NCI-H1436 treated with DMSO at 0.1 percent for 48 hours (cell line): ENCODE data around the gene SLC17A6.

Source experiments
- DNase-seq: peaks from one replicate; lab custom pipeline; 2025; lab: John Stamatoyannopoulos, UW

Gene SLC17A6

GRCh38 chr11:22337596-22338485 lies at the start of gene SLC17A6:
Gene SLC17A6 (plus strand): TSS chr11:22338381. CDS start chr11:22338534, 153 bp downstream.
- no peak for DNase-seq

- DNase-seq, result no peak
Observed at GRCh38 chr11:22302368-22302767, 35.8 kb upstream of the SLC17A6 start.

- DNase-seq, result no peak
Observed at GRCh38 chr11:22304337-22304961, 33.7 kb upstream of the SLC17A6 start.

GRCh38 chr11:22317656-22318055 lies 20.5 kb upstream of the SLC17A6 start:
- DNase-seq, result no peak

- no peak for DNase-seq
Observed at GRCh38 chr11:22331771-22332170, 6.4 kb upstream of the SLC17A6 start.

- no peak for DNase-seq
Observed at GRCh38 chr11:22336587-22336986, 1.6 kb upstream of the SLC17A6 start.

- DNase-seq, result no peak
Observed at GRCh38 chr11:22339611-22340010, 1.4 kb downstream of the SLC17A6 start.

DNA sequence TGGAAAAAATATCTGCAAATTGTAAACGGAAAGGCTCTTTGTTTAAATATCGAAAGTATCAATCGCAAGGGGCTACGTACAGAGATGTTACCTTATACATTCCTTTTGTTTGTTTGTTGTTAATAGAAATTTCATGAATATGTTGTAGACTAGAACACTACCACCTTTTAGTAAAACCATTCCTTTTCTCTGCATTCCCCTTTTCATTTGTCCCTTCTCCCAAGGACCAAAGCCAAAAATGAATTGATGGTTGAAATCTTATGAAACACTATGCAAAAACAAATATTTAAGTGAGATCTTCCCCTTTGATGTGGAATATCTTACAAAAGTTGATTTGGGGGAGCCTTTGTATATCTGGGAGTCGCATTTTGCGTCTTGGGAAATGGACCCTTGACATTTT lies 2.1 kb downstream of the SLC17A6 start:
- no peak for DNase-seq

- no peak for DNase-seq
Observed at GRCh38 chr11:22340701-22341587, 2.8 kb downstream of the SLC17A6 start.

DNA sequence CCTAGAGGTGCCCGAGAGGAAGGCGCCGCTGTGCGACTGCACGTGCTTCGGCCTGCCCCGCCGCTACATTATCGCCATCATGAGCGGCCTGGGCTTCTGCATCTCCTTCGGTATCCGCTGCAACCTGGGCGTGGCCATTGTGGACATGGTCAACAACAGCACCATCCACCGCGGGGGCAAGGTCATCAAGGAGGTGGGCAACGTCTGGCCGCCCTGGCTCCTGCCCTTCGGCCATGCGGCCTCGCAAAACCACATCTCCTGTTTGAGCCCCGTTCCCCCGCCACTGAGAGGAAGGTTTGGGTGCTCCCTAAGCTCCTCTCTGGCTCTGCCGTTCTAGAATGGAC lies 3.4 kb downstream of the SLC17A6 start:
- no peak for DNase-seq

DNA sequence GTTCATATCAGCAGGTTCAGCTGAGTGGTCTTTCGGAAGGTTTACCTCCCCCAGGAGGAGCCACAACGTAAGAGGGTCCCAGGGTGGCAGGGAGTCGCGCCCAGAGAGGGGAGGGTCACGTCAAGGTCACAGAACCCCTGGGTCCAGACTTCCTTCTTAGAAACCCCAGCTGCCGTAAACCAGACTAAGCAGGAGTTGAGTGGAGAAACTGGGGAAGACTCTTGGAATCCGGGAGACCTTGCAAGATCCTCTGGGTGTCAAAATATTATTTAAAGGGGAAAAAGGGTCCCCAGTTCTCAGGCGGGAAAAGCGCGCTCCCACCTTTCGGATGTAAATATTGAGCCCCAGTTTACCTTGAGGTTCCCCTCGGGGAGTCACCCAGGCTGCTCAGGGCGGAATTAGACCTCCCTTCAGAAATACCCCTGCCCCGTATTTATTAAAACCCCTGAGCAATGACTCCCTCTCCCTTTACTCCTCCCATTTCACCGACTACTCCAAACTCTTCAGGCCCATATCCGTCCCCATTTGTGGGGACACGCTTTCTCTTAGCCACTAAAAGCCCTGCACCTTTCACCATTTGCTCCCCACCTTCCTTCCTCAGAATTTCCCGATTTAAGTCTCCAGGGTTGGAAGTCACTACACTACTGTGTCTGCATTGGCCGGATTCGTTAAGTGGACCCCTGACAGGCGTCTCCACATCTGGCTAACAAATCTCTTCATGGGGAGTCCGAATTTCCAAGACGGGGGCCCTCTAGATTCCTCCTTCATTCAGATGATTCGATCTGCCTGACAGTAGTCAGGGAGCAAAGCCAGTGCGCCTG lies 4.2 kb downstream of the SLC17A6 start:
- no peak for DNase-seq

DNA sequence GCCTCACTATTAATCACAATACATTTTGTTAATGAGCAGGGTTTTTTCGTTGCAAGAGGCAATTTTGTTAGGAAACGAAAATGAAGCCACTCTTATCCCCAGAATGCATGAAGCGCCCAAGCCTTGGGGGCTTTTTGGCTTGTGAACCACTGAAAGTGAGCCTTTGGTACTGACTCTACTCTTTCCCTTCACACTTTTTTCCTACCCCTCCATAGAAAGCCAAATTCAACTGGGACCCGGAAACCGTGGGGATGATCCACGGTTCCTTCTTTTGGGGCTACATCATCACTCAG lies 4.8 kb downstream of the SLC17A6 start:
- DNase-seq, result no peak

GRCh38 chr11:22343371-22344032 lies 5.3 kb downstream of the SLC17A6 start:
- DNase-seq, result no peak

DNA sequence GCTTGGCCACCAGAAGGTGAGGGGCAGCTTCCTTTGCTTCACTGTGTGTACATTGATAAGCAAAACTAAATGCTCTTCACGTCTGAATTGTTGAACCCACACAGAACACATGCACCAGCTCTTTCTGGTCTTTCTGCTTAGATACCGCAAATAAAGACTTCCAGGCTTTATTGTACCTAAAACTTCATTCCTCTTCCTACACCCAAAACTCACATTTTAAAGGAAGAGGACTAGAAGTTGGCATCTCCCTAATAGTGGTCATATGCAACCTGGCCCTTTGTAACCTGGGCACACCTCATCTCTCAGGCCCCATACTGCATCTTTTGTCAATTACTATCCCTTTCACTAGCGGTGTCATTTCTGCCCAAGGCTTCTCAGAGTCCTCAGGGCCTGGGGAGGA lies 5.9 kb downstream of the SLC17A6 start:
- DNase-seq, result no peak

- DNase-seq, result no peak
Observed at GRCh38 chr11:22346282-22346681, 8.1 kb downstream of the SLC17A6 start.

GRCh38 chr11:22347857-22348487 lies 9.8 kb downstream of the SLC17A6 start:
- no peak for DNase-seq

- DNase-seq, result no peak
Observed at GRCh38 chr11:22349491-22349890, 11.3 kb downstream of the SLC17A6 start.

- DNase-seq, result no peak
Observed at GRCh38 chr11:22359295-22359694, 21.1 kb downstream of the SLC17A6 start.

DNA sequence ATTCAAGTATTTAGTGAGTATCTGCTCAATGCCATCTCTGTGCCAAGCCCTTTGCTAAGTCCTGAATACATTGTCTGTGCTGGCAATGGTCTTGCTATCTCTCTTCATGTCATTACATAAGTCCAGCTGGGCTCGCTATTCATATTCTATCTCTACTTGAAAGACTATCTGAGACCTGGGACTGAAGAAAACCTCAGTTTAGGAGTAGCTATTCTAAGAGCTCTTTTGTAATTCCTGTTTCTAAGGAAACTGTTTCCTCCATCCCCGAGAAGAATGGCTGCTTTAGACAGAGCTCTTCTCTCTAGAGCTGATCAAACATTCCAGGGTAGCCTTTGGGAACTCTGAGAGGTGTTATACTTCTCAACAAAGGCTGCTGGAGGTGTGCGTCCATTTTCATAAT lies 33.0 kb downstream of the SLC17A6 start:
- DNase-seq, result no peak

- no peak for DNase-seq
Observed at GRCh38 chr11:22387126-22387525, 48.9 kb downstream of the SLC17A6 start.
